ENCODE data around the gene ITM2C.

ITM2C gene

GRCh38 chr2:230893841-230894781 is 29.4 kb downstream of the ITM2C start:
- DNase-seq: no peak

DNA sequence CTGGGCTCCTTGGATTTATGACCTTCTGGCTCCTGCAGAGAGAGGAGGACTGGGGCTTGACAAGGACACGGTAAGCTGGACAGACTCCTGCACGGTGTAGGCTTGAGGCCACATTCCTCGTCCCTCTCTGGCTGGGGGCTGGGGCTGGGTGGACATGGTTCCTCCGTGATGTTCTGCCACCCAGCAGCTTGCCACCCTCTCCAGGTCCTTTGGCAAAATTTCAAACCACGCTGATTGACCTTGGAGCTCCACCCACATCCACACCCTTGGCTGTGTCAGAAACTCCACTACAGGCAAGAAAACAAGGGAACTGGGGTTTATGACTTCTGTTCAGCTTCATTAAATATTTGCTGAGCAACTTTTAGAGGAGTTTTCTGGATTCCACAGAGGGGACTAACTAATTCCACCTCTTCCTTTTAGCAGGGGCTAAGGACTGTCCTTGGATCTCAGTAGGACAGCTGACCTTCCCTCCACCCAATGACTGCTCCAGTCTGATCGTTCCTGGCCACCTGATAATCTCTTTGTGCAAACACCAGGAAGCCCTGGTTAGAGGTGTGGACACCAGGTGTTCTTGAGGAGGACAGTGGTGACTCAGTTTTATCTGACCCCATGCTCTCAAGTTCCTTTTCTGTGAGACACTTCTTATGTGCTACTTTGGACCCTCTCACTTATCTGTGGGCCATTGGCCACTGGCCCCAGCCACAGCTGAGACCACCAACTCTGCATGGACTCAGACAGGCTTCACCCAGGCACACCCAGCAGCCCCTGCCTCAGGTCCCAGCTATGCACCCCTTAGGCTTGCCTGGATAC is 31.0 kb downstream of the ITM2C start:
- no peak for DNase-seq

DNA sequence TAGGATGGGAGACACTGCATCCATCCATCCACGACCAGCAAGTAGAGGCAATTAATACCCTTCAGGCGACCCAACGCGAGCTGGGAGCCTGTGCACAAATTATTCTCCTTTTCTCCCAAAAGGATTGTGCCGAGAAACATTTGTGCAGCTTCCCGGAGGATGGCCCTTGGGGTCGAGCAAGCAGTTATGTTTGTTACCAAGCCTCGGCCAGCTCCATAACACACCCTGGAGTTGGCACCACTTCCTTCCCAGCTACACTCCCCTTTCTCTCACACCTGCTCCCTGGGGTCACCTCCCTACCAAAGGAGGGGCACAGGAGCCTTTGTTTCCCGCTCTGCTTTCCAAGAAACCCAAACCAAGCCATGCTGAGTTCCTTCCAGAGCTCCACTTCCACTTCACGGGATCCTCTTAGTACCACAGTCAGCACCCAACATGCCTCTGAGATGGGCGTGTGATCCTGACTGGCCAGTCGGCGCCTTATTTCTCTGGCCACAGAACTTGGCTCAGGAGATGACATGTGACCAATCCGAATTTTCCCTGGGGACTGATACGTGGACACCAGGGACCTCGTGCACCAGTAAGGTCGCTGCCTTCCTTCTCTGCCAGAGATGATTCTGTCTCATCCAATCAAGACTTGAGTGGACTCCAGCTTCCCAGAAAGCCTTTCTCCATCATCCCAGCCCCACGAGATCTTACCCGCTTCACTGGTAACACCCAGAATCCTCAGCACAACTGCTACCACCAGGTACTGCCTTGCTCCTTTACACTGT is 31.8 kb downstream of the ITM2C start:
- DNase-seq: no peak

- DNase-seq: no peak
These were observed 33.4 kb downstream of the ITM2C start for GRCh38 chr2:230898016-230898712.

- DNase-seq: no peak
These were observed 34.0 kb downstream of the ITM2C start for GRCh38 chr2:230898713-230899091.

DNA sequence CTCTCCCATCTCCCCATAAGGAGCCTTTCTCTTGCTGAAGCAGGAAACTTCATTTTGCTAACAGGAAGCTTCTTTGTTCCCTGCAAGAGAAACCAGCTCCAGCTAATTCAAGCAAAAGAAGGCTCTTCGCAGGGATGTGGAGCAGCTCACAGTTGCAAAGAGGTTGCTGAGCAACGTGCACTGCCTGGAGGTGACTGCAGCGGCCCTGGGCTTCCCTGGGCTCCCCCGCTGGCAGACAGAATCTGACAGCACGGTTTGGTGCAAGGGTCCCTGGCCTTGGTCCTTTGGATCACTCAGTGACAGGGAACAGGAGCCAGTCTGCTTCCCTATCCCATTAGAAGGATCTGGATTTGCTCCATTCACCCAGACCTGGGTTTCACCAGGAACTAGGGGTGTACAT is 34.5 kb downstream of the ITM2C start:
- no peak for DNase-seq

DNA sequence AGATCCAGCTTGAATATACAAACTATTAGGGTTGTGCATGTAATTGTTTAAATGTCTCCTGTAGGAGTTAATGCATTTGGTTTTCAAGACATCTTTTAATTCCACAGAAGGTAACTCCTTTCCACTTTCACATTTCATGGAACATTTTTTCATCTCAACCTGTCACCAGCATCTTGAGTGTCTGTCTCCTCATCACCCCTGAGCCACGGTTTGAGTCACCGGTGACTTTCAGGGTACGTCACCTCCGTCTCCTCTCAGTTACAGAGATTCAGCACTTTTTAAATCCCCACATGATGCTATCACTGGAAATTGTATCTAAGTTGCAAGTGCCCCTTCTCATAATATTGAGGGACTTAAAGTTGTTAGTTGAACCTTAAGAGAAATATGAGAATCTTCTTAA is 35.0 kb downstream of the ITM2C start:
- DNase-seq: peak; percentile 79

GRCh38 chr2:230900336-230900995 is 35.7 kb downstream of the ITM2C start:
- no peak for DNase-seq

DNA sequence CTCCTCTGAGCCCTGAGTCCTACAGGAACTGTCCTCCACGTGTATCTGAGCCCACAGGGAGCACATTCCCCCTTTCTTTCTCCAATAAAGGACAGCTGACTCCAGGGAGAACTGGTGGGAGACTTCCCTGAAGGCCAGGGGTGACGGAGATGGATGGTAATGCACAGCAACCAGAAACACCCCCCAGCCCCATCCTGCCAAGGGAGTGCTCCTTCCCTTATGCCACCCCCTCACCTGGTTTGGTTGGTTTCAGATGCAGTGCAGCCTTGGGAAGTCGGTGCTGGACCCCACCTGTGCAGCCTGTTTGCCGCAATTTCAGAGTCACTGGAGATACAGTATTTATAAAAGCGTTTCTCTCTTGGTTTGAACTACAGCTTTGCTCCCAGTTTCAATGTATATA is 36.3 kb downstream of the ITM2C start:
- DNase-seq: no peak

GRCh38 chr2:230902180-230902899 is 37.6 kb downstream of the ITM2C start:
- peak; percentile 83 for DNase-seq

GRCh38 chr2:230903231-230904150 is 38.7 kb downstream of the ITM2C start:
- no peak for DNase-seq

GRCh38 chr2:230904856-230905447 is 40.2 kb downstream of the ITM2C start:
- no peak for DNase-seq

DNA sequence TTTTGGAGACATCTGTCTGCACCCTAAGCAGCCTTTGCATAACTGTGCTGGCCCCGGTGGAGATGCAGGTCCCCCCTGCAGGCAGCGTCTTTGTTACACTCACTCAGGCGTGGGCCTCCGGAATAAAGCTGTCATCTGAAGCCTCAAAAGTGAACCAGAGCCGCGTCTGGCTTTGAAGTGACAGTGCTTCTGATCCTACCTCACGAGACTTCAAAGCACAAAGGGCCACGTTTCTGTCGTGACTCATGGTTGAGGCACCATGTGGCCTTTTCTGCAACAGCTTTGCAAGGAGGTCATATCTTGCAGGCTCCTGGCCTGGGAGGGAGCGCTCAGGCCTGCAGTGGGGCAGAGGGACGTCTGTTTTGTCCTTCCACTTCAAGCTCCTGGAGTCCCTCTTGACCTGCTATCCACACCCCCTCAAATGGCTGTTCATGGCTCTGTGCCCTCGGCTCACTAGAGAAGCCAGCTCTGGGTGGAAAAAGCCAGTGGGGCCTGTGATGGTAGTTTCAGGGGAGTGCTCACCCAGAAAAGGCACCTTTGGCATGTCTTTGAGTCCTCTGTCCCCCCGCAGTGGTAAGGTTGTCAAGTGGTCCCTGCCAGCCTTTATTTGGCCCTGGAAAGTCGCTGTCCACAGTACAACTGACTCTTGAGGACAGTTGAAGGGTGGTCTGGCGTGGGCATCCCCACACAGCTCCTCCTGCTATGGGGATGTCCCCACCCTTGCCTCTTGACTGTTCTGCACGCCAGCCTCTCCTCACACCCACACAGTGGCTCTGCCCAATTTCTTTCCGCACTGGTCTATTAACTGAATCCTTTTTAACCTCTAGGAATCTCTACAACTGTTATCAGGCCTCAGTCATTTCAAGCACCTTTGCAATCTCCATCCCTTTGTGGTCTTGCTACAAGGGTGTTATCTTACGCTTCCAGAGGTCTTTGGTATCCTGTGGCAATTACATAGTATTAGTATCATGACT is 41.0 kb downstream of the ITM2C start:
- peak; percentile 91 for DNase-seq

GRCh38 chr2:230906471-230907230 is 41.9 kb downstream of the ITM2C start:
- no peak for DNase-seq

DNA sequence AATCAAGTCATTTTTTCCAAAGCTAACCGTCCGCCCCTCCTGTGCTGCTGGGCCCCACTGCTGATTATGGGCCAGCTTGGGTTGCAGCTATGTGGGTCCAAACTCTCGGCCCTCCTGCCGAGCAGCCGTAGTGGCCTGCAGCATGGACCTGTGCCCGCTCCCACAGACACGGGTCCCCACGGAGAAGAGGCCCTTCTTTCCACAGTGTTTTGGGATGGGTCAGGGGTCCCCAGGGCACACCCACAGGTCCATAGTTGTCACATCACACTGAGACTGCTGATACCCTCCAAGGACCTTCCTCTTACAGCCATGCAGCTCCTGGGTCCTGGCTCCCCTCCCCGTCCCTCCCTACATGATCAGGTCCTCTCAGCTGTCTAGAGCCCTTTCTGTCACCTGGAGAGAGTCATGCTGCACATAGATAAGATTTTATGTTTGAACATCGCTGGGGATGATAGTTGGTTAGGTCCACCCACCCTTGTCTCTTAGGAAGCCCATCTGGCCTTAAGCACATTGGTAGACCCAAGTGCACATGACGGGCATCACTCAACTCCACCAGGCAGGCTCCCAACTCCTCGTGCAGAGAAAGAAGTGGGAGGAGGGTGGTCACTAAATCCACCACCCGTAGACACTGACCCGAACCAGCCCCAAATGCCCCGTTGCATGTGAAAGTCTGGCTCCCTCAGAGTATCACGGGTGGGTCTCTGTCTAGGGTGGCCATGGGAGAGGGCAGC is 42.8 kb downstream of the ITM2C start:
- DNase-seq: no peak

- no peak for DNase-seq
These were observed 43.4 kb downstream of the ITM2C start for GRCh38 chr2:230908092-230908594.

Measured in activated CD4-positive, alpha-beta T cell treated with anti-CD3 and anti-CD28 coated beads, Interleukin-2, Interleukin-6, amounts not matched to agents 100 ng/mL and 50 ng/mL, durations not matched to agents 16 hours and 8 hours (primary cell).